Measurements from ENCODE around the gene NOP16.
A peak's percentile ranks its signal among the peaks of the same experiment; 100 is the strongest.

Gene NOP16, protein sequence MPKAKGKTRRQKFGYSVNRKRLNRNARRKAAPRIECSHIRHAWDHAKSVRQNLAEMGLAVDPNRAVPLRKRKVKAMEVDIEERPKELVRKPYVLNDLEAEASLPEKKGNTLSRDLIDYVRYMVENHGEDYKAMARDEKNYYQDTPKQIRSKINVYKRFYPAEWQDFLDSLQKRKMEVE

DNA sequence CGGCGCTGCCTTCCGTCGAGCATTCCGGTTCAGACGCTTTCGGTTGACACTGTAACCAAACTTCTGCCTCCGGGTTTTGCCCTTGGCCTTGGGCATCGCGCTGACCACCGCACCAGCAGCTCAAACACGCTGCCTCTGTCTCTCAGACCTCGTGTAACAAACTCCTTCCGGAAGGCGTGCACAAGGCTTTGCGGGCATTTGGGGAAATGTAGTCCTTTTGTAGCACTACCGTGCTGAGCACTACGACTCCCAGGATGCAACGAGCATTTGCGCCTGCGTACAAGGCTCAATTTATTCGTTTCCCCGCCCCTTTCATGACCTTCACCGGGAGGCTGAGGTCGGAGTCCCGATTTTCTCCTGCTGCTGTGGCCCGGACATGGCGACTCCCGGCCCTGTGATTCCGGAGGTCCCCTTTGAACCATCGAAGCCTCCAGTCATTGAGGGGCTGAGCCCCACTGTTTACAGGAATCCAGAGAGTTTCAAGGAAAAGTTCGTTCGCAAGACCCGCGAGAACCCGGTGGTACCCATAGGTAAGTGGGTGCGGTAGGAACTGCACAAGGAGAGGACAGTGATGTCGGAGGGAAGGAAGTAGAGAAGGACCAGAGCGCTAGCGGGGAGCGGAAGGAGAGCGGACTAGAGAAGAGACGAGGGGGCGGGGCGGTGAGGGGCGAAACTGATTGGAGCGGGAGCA, at the start of gene NOP16, which contains the start of gene HIGD2A:
Gene NOP16, minus strand, starts transcription at position 155 of the 691 bp plus-strand sequence. Its CDS starts 59 bp downstream, at position 96.
Gene HIGD2A, plus strand, starts transcription at position 308 of the 691 bp plus-strand sequence. Its CDS starts 69 bp downstream, at position 377.
- peak; percentile 99 for DNase-seq

DNA sequence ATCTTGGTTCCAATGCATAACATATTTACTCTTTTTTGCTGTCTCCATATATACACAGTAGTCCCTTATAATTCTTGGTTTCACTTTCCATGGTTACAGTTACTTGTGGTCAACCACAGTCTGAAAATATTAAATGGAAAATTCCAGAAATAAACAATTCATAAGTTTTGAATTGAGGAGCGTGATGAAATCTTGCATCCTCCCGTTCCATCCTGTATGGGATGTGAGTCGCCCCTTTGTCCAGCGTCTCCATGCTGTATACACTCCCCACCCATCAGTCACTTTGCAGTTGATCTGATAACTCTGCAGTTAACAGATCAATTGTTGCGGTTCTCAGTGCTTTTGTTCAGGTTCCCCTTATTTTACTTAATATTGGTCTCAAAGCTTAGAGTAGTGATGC, 48.3 kb upstream of the NOP16 start:
- DNase-seq, result peak; percentile 55

DNA sequence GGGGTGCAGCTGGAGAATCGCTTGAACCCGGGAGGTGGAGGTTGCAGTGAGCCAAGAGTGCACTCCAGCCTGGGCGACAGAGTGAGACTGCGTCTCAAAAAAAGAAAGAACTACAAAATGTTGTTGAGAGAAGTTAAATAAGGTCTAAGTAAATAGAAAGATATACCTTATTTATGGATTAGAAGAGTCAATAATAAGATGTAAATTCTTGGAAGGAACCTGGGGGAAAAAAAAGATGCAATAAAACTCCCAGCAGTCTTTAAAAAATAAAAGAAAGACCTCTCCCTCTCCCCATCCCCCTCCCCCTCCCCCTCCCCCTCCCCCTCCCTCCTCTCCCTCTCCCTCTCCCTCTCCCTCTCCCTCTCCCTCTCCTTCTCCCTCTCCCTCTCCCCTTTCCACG, 44.3 kb upstream of the NOP16 start:
- no peak for DNase-seq

DNA sequence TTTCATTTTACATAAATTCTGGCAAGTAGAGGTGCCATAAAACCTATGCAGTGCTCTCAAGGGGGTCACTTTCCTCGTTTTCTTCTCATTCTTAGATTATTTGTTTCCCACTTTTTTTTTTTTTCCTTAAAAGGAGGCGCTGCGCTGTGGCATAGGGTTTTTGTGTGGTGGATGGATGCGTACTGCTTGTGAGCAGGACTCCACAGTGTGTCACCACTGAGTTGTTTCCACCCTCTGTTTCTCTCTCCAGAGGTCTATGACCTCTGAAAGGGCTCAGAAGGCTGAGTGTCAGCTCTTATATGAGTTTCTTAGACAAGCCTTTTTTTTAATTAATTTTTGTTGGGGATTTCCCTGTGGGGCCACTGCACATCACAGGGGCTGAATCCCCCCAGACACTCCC, 41.6 kb upstream of the NOP16 start:
- peak; percentile 52 for DNase-seq

DNA sequence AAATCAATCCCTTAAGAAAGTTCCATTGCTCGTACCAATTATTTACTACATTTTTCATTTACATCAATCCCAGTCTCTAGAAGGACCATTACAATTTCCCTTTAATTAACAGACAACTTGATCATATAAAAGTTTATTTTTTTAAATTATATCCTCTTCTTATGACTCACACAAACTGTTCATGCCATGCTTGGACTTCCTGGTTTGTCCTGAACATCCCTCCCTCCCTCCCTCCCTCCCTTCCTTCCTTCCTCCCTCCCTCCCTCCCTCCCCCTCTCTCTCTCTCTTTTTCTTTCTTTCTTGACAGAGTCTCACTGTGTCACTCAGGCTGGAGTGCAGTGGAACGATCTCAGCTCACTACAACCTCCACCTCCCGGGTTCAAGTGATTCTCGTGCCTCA, 39.6 kb upstream of the NOP16 start:
- no peak for DNase-seq

DNA sequence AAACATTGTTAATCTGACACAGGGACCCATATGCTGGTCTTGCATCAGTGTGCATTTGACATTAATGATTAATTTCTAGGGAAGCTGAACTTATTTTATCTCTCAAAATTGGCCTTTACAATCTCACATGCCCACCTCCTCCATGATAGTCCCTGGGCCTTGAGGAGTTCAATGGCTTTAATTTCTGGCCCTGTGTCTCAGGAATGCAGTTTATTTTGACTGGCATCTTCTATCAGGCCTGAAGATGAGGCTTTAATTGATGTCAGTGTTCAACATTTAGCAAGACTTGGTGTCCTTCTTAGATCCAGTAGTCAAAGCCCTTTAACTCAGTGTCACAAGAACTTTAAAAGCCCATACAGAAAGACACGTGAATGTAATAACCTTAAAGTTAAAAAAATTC, 38.5 kb upstream of the NOP16 start:
- DNase-seq, result no peak

DNA sequence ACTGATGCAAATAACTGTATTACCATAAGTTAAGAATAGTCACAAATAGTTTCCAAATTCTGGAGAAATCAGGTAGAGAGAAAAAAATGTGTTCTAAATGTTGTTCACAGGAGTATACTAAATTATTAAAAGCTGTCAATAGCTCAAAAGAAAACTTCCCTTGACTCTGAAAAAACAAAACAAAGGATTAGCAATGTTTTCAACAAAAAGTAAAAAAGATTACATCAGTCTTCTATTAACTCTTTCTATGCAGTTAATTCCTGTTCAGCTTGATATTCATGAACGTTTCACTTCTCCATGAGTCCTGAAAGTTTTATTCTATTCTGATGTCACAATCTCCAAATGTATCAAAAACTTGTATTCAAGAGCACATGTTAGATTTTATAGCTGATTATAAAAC, 37.4 kb upstream of the NOP16 start:
- no peak for DNase-seq

DNA sequence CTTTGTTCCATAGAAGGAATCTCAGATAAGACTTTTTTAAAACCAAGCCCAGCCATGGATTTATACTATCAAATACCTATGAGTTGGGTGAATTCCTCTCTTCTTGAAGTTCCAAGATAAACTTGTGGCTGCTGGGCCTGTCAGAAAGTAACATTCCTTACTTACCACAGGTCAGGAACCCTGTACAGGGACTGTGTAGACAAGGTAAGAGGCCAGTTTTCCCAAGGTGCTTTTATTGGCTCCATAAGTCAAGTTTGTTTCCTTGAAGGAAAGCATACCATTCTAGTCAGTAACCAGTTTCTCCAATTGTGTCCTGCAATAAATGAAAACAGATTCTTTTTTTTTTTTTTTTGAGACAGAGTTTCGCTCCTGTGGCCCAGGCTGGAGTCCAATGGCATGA, 36.7 kb upstream of the NOP16 start:
- no peak for DNase-seq

DNA sequence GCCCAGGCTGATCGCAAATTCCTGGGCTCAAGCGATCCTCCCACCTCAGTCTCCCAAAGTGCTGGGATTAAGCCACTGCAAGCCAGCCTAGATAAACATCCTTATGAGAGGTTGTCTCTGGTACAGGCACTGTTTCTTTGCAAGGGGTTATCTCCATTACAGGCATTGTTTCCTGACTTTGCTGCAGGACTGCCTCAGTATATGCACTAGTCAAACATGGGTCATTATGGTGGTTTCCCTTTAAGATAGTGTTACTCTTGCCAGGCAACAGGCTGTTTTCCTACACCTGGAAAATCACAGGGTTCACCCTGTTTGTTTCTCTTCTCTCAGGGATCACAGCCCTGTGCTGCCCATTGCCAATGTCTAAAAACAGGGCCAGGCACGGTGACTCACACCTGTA, 35.8 kb upstream of the NOP16 start:
- no peak for DNase-seq

DNA sequence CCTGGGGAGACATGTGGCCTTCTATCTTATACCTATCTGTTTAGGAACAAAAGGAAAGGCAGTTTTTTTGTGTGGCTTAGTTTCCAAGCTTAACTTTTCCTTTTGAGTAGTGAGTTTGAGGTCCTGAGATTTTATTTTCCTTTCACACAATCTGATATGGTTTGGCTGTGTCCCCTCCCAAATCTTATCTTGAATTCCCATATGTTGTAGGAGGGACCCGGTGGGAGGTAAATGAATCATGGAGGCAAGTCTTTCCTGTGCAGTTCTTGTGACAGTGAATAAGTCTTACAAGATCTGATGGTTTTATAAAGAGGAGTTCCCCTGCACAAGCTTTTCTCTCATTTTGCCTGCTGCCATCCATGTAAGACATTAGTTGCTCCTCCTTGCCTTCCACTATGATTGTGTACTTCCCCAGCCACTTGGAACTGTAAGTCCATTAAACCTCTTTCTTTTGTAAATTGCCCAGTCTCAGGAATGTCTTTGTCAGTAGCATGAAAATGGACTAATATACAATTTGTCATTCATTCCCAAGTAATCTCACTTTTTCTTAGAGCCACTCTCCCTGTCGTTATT, 32.7 kb upstream of the NOP16 start:
- DNase-seq, result peak; percentile 18

DNA sequence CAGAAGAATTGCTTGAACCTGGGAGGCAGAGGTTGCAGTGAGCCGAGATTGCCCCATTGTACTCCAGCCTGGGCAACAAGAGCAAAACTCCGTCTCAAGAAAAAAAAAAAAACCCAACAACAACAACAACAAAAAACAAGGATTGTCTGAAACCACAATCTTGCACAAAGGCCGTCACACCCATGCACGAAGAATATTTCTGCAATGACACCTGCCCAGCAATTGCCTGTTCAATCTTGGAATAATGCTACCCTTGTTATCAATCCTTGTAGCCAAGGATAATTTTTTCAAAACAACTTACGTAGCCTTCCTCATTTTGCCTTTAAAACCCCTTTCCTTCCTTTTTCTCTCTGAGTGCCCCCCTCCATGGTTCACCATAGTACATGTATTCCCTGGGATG, 31.7 kb upstream of the NOP16 start:
- no peak for DNase-seq

DNA sequence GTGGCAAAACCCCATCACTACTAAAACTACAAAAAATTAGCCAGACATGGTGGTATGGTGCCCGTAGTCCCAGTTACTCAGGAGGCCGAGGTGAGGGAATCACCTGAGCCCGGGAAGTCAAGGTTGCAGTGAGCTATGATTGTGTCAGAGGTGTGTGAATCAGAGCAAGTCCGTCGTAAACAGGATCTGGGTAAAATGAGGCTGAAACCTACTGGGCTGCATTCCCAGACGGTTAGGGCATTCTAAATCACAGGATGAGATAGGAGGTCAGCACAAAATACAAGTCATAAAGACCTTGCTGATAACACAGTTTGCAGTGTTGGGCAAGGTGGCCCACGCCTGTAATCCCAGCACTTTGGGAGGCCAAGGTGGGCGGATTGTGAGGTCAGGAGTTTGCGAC, 29.9 kb upstream of the NOP16 start:
- DNase-seq, result no peak

DNA sequence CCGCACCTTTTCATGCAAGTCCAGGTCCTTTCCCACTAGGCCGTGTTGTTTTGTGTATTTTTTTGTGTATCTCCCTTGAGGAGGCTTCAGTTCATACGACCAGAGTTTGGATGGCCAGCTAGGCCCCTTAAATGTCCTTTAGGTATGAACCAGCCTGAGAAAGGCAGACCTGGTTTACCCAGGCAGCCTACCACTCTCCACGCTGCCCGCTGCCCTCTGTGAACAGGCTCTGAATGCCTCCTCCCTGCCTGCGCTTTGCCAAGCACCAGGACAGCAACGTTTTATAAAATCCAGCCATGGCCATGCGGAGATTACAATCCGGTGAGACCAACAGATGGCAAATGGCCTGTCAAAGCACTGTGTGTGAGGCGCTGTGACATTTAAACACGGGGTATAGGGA, 28.6 kb upstream of the NOP16 start:
- DNase-seq, result no peak

DNA sequence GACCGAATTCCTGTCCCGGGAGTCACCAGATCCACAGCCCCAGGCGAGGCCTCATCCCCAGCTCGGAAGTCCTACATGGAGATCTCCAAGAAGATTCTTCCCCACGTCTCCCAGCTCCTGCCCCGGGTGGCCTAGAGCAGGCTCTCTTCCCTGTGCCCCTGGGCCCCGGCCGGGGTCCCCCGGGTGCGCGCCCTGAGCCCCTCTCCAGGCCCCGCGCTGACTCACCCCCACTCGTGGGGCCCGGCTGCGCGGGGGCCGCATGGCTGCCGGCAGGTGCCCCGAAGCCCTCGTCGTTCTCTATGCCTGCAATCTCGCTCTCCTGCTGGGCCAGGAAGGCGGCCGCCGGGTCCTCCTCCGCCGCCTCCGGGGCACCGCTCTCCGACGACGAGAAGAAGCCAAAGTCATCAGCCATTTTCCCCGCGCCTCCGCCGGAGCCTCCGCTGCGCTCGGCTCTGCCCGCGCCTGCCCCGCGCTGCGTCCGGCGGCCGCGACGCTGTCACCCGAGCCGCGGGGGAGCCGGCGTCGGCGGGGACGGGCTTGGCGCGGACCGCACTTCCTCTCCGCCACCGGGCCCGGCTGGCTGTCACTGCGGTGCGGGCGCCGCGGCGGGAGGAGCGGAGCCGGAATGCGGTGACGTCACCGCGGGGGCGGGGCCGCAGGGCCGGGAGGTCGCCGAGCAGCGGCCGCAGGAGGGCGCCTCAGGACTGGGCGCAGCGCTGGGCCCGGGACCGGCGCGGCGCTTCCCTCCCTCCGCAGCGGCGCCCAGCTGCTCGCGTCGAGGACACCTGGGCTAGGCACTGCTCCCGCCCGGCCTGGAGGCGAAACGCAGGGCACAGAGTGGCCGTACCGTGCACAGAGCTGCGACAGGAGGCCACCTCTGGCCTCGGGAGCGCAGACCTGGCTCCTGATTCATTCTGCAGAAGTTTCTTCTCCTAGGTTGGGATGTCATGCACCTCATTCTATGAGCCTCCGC, 27.8 kb upstream of the NOP16 start, which contains the start of gene CLTB:
Gene CLTB, minus strand, starts transcription at position 588 of the 973 bp plus-strand sequence. Its CDS starts 176 bp downstream, at position 412.
- peak; percentile 93 for DNase-seq

DNA sequence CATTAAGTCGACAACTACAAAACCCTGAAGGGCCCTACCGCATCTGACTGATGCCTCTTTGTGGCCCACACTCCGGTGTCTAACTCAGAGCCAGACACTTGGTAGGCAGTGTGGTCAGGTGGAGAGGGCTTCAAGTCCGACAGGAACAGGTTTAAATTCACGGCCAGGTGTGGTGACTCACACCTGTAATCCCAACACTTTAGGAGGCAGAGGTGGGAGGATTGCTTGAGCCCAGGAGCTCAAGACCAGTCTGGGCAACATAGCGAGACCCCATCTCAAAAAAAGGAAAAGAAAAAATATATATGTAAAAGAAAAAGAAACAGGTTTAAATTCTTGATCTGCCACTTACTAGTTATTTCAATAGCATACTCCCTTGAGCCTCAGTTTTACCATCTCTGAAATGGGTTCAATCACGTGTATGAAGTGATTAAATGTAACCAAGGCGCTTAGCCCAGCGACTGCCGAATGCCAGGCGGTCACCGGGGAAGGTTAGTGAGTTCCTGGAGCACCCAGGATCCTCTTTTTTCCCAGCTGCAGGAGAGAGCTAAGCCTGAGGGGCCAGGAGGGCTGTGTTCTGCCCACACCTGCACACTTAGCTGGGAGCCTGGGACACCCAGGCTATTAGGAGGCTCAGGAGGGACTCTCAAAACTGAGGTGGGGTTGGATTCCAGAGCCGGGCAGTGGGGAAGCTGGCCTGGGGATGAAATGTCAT, 27.0 kb upstream of the NOP16 start:
- no peak for DNase-seq

DNA sequence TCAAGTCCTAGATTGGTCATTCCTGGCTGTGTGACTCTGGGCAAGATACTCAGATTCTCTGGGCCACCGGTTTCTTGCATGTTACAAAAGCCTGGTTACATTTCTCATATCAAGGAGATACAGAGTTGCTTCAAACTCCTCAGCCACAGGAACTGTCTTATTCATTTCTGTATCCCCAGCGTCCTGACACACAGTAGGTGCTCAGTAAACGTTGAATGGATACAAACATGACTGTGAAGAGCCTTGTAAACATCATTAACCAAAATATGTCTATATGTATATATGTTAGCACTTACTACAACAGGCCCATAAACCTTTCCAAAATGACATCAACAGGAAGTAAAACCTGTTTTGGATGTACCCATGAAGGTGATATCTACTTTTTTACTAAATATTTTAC, 26.3 kb upstream of the NOP16 start:
- no peak for DNase-seq

DNA sequence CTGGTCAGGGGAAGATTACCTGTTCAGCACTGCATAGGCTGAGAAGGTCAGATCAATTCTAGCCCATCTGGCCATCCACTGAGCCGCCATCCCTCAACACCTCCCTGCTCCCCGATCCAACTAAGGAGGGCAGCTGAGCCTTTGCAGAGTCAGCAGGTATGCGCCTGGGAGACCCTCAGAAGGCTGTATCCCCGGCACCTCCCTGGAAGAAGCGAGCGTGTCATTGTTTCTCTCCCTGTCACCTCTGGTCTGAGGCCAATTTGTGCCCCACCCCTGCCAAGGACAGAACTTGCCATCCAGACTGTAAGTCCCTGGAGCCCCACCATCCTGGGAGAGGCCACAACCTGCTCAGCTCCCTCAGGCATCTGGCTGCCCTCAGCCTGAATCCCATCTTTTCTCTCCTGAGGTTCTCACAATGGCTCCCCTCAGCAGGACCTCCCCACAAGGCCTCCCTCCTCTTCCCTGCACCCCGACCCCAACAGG, 25.4 kb upstream of the NOP16 start:
- DNase-seq, result no peak

DNA sequence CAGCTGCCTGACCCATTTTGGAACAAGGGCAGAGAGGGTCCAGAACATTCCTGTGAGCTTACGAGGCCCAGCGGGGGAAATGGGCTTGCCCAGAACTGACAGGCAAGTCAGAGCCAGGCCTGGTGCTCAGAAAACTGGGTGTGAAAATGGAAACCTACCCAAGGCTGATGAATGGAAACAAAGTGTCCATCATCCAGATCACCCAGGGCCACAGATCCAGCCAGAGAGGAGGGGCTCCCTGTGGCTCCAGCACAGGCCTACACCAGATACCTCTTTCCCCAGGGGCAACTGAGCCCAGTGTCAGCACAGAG, 24.8 kb upstream of the NOP16 start:
- no peak for DNase-seq

DNA sequence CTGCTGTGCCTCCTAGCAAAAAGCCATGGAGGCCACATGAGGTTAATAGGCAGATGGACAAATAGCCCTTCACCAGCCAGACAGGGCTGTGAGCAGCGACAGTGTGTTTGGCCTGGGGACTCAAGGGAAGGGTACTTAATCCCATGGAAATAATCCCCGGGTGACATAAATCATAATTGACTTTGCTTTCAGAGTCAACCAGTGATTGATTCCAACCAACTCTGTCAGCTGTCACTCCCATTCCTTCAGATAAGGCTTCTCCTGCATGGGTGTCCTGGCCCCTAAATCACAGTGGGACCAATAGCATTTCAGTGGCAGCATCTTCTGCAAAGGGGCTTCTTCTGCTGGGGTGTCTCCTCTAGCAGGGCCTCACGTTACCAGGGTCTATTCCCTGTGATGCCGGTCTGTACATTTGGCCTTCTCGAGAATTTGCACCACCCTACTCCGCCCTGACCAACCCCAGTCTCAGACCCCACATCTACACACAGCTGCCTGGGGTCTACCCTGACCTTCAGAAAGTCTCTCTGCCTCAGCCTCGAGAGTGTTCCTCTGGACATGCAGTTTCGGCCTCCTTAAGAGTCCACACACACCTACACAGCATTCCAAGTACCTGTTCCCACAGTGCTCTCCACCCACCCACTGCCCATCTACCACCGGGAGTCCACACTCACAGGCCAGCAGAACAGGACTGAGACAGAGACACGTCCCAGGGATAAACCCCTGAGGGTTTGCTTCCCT, 24.3 kb upstream of the NOP16 start:
- DNase-seq, result no peak

DNA sequence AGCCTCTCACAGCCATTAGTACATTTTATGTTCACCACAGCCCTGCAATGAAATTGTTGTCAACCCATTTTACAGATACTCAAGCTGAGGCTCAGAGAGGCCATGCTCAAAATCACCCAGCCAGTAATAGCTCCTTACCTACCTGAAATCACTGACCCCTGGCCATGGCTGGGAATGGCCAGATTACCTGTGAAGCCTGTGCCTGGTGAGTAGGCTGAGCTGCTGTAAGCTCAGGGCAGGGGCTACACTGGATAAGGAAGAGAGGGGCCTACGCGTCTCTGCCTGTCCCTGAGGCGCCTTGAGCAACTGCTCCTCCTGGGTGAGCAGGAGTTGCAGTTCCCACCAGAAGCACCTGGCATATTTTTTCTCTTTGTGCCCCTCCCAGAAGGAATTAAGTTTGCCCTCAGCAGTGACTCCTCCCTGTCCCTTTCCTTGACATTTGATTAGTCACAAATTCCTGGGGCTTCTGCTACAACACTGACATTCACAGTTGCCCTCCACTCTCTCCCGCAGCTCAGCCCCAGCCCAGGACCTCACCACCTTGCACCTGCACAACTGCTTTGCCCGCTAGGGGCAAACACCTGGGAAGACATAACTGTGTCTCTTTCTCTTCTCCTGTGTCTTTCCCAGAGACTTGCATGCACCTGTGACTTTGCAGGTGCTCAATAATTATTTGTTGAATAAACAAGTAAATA, 22.2 kb upstream of the NOP16 start:
- no peak for DNase-seq

DNA sequence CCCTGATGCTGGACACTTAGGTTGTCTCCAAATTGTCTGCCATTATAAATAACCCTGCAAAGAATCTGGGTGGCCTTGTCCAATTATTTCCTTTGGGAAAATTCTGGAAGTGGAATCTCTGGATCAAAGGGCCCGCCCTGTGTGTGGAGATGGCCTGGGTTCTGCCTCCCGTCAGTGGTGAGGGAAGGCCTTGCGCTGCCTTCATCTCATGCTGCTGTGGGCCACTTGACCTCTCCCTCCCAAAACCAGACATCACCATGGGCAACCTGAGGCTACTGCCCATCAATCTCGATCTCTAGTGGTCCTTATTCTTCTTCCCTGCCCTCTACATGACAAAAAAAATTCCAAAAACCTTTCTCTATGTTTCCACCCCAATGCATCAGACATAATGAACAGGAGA, 21.4 kb upstream of the NOP16 start:
- DNase-seq, result no peak
